H9 (cell line): Measurements from ENCODE around the gene PPP3CA. TPM values are rescaled to one million over a fixed set of nuclear protein-coding genes. Genes with fewer than 3 reads are reported as not detected.
A peak's percentile ranks its signal among the peaks of the same experiment; 100 is the strongest.

Experiments used
- DNase-seq: peaks from one replicate; pipeline ENCODE4 v3.0.0-alpha.2; 2017
- H2AFZ ChIP-seq: one replicate; pipeline ENCODE4 v1.6.1; 2013; ENCODE audit warnings: mild to moderate bottlenecking, low read length, control low read depth, moderate library complexity
- H2AK5ac ChIP-seq: 2 replicates; pipeline ENCODE4 v1.6.1; 2013; ENCODE audit warnings: low read length, control low read depth, mixed read lengths; ENCODE audit not compliant: insufficient read length
- H2BK120ac ChIP-seq: one replicate; pipeline ENCODE4 v1.6.1; 2013; ENCODE audit warnings: low read depth, mild to moderate bottlenecking, low read length, control low read depth, inconsistent platforms; ENCODE audit not compliant: poor library complexity, severe bottlenecking
- H2BK12ac ChIP-seq: 2 replicates; pipeline ENCODE4 v1.6.1; 2013; ENCODE audit warnings: low read length, control low read depth, mixed read lengths, low read depth; ENCODE audit not compliant: insufficient read length
- H2BK15ac ChIP-seq: 2 replicates; pipeline ENCODE4 v1.6.1; 2013; ENCODE audit warnings: low read depth, low read length, control low read depth
- H2BK20ac ChIP-seq: one replicate; pipeline ENCODE4 v1.6.1; 2013; ENCODE audit warnings: low read depth, mild to moderate bottlenecking, low read length, control low read depth, inconsistent platforms; ENCODE audit not compliant: poor library complexity, severe bottlenecking
- H2BK5ac ChIP-seq: 2 replicates; pipeline ENCODE4 v1.6.1; 2013; ENCODE audit warnings: low read length, control low read depth, mixed read lengths; ENCODE audit not compliant: insufficient read length
- H3K14ac ChIP-seq: 2 replicates; pipeline ENCODE4 v1.6.1; 2013; ENCODE audit warnings: low read length, control low read depth; ENCODE audit not compliant: insufficient read depth
- H3K18ac ChIP-seq: 2 replicates; pipeline ENCODE4 v1.6.1; 2013; ENCODE audit warnings: low read depth, mild to moderate bottlenecking, mixed read lengths, low read length, control low read depth; ENCODE audit not compliant: insufficient read length
- H3K23ac ChIP-seq: 2 replicates; pipeline ENCODE4 v1.6.1; 2013; ENCODE audit warnings: low read length, control low read depth, mixed read lengths, low read depth; ENCODE audit not compliant: insufficient read length
- H3K23me2 ChIP-seq: 2 replicates; pipeline ENCODE4 v1.6.1; 2013; ENCODE audit warnings: low read depth, mild to moderate bottlenecking, mixed read lengths, low read length, control low read depth; ENCODE audit not compliant: insufficient read length, poor library complexity, severe bottlenecking
- H3K27ac ChIP-seq: 2 replicates; pipeline ENCODE4 v1.5.1; 2013; ENCODE audit warnings: low read length, control low read depth, mixed read lengths, low read depth; ENCODE audit not compliant: insufficient read length
- H3K27me3 ChIP-seq: 2 replicates; pipeline ENCODE4 v1.6.1; 2013; ENCODE audit warnings: low read length, control low read depth, inconsistent platforms; ENCODE audit not compliant: insufficient read depth
- H3K4ac ChIP-seq: 2 replicates; pipeline ENCODE4 v1.6.1; 2013; ENCODE audit warnings: low read depth, mild to moderate bottlenecking, control low read depth, inconsistent platforms, low read length, moderate library complexity
- H3K4me1 ChIP-seq: 2 replicates; pipeline ENCODE4 v1.6.1; 2013; ENCODE audit warnings: low read length, control low read depth, inconsistent platforms; ENCODE audit not compliant: insufficient read depth
- H3K4me2 ChIP-seq: 2 replicates; pipeline ENCODE4 v1.6.1; 2013; ENCODE audit warnings: low read length, control low read depth, mixed read lengths; ENCODE audit not compliant: insufficient read length, insufficient read depth
- H3K56ac ChIP-seq: 2 replicates; pipeline ENCODE4 v1.6.1; 2013; ENCODE audit warnings: low read depth, mild to moderate bottlenecking, mixed read lengths, low read length, control low read depth; ENCODE audit not compliant: insufficient read length
- H3K79me1 ChIP-seq: 2 replicates; pipeline ENCODE4 v1.6.1; 2013; ENCODE audit warnings: low read depth, mild to moderate bottlenecking, moderate library complexity, low read length, control low read depth, inconsistent platforms; ENCODE audit not compliant: insufficient read depth, poor library complexity, severe bottlenecking
- H3K79me2 ChIP-seq: 2 replicates; pipeline ENCODE4 v1.6.1; 2013; ENCODE audit warnings: low read length, control low read depth, inconsistent platforms; ENCODE audit not compliant: insufficient read depth
- H3K9ac ChIP-seq: 2 replicates; pipeline ENCODE4 v1.6.1; 2013; ENCODE audit warnings: low read length, control low read depth, mixed read lengths; ENCODE audit not compliant: insufficient read length; ENCODE audit errors: extremely low read depth
- H3K9me3 ChIP-seq: one replicate; pipeline ENCODE4 v1.6.1; 2013; ENCODE audit warnings: low read depth, low read length, inconsistent platforms; ENCODE audit not compliant: control insufficient read depth
- H3T11ph ChIP-seq: one replicate; pipeline ENCODE4 v1.6.1; 2013; ENCODE audit warnings: mild to moderate bottlenecking, low read length, control low read depth, inconsistent platforms
- H4K20me1 ChIP-seq: one replicate; pipeline ENCODE4 v1.6.1; 2013; ENCODE audit not compliant: control insufficient read depth, insufficient read length, insufficient read depth
- H4K5ac ChIP-seq: 2 replicates; pipeline ENCODE4 v1.6.1; 2013; ENCODE audit warnings: low read depth, mild to moderate bottlenecking, mixed read lengths, low read length, control low read depth; ENCODE audit not compliant: insufficient read length
- H4K8ac ChIP-seq: replicated peaks from 2 replicates; pipeline ENCODE4 v1.6.1; 2013; ENCODE audit warnings: low read length, control low read depth, mixed read lengths, low read depth; ENCODE audit not compliant: insufficient read length
- H4K91ac ChIP-seq: 2 replicates; pipeline ENCODE4 v1.6.1; 2013; ENCODE audit warnings: low read depth, mild to moderate bottlenecking, moderate library complexity, mixed read lengths, low read length, control low read depth; ENCODE audit not compliant: insufficient read length
- H3K27ac Mint-ChIP-seq, 3 experiments: 2 replicates in 2 of 3; 3 replicates in 1 of 3; pipeline ENCODE4 v1.8.0; 2020 to 2021; ENCODE audit warnings: mixed read lengths in 3 of 3, mild to moderate bottlenecking in 1 of 3, moderate library complexity in 1 of 3
- H3K27me3 Mint-ChIP-seq: 2 replicates; pipeline ENCODE4 v1.8.0; 2021; ENCODE audit warnings: low read depth, mild to moderate bottlenecking, moderate library complexity, mixed read lengths
- H3K36me3 Mint-ChIP-seq, 3 experiments: 2 replicates in 2 of 3; 3 replicates in 1 of 3; pipeline ENCODE4 v1.8.0; 2020 to 2021; ENCODE audit warnings: low read depth in 3 of 3, mixed read lengths in 3 of 3; ENCODE audit not compliant: insufficient read depth in 1 of 3
- H3K4me1 Mint-ChIP-seq, 2 experiments: 2 replicates each; pipeline ENCODE4 v1.8.0; 2020; ENCODE audit warnings: mixed read lengths in 2 of 2
- H3K4me3 Mint-ChIP-seq, 2 experiments: 2 replicates in 1 of 2; 3 replicates in 1 of 2; pipeline ENCODE4 v1.8.0; 2020 to 2021; ENCODE audit warnings: mild to moderate bottlenecking in 2 of 2, mixed read lengths in 2 of 2, moderate library complexity in 1 of 2
- H3K9me3 Mint-ChIP-seq, 2 experiments: 2 replicates in 1 of 2; 3 replicates in 1 of 2; pipeline ENCODE4 v1.8.0; 2020; ENCODE audit warnings: mild to moderate bottlenecking in 2 of 2, mixed read lengths in 2 of 2, moderate library complexity in 1 of 2
- CTCF ChIP-seq: fragments of 200-600 bp; sonication (generic); conservative IDR thresholded peaks from 3 replicates; pipeline ENCODE4 v1.8.0; 2021; ENCODE audit warnings: antibody characterized with exemption, mild to moderate bottlenecking
- WGBS: extraction: QIAGEN DNeasy Blood & Tissue Kit; methylation state at CpG from one replicate; pipeline ENCODE4 v1.1.7; 2013; ENCODE audit warnings: missing lambda C conversion rate, low lambda C conversion rate, mixed read lengths; ENCODE audit not compliant: insufficient read length; ENCODE audit errors: extremely low coverage; 5-methylcytosine and 5-hydroxymethylcytosine counted together
- long read RNA-seq: library from polyadenylated mRNA; unstranded; transcript quantifications from one replicate; pipeline ENCODE4 v2.0.0, GENCODE V29; 2020
- total RNA-seq: library from RNA; stranded (reverse); gene quantifications from 2 replicates; pipeline ENCODE4 v1.2.1, GENCODE V29; 2021

PPP3CA gene
- total RNA-seq = 15.5 and 16.8 TPM in 2 replicates
- long read RNA-seq, partial matches to known transcripts = 1 of 6 reads
- long read RNA-seq, other reads (novel, unspliced or antisense) = 3 of 6 reads

- H3K9me3 Mint-ChIP-seq = no peaks in the 10 kb centered on the region; a peak in 1 of 5 replicates
- peaks cover 11 to 20% of the 10 kb centered on the region in 2 experiments for H3K4me1 Mint-ChIP-seq
- peaks cover 0 to 1% (median 0%) of the 10 kb centered on the region in 3 experiments; a peak in 2 of 7 replicates for H3K36me3 Mint-ChIP-seq
- H3K9me3 ChIP-seq = no peaks in the 10 kb centered on the region
- no CpG with 5 or more reads among the region's 41 CpGs for WGBS
- no peaks in the 10 kb centered on the region for H4K20me1 ChIP-seq
- peak within 1 kb of the TSS; percentile 76 for H3K4me2 ChIP-seq
- H2AFZ ChIP-seq = no peak within 1 kb of the TSS
- no peak within 1 kb of the TSS for H2BK120ac ChIP-seq
- H3K27me3 ChIP-seq = no peaks in the 10 kb centered on the region
- no peak within 1 kb of the TSS for H3T11ph ChIP-seq
- no peak within 1 kb of the TSS for H2AK5ac ChIP-seq
- H3K27ac ChIP-seq = no peak within 1 kb of the TSS
- DNase-seq = no peak
- H4K91ac ChIP-seq = no peak within 1 kb of the TSS
- H3K23me2 ChIP-seq = peaks cover 12% of the 10 kb centered on the region
- no peak within 1 kb of the TSS for H4K8ac ChIP-seq
- H3K4me1 ChIP-seq = peaks cover 3% of the 10 kb centered on the region; the same call in 1 of the 2 replicates
- H3K79me2 ChIP-seq = peaks cover 6% of the 10 kb centered on the region; the same call in 1 of the 2 replicates
- H3K56ac ChIP-seq = no peak within 1 kb of the TSS
- peaks cover 35% of the 10 kb centered on the region for H3K27me3 Mint-ChIP-seq
- TF ChIP-seq CTCF = no peak
- peak within 1 kb of the TSS; percentile 88 to 95 for H3K4me3 Mint-ChIP-seq
- no peak within 1 kb of the TSS for H3K4ac ChIP-seq
- H3K14ac ChIP-seq = peak within 1 kb of the TSS; percentile 67
- H4K5ac ChIP-seq = no peak within 1 kb of the TSS
- no peak within 1 kb of the TSS for H3K18ac ChIP-seq
- no peaks in the 10 kb centered on the region for H3K79me1 ChIP-seq
- peak within 1 kb of the TSS; percentile 67 for H3K9ac ChIP-seq
- no peak within 1 kb of the TSS for H3K23ac ChIP-seq
- H2BK12ac ChIP-seq = no peak within 1 kb of the TSS
- no peak within 1 kb of the TSS for H2BK5ac ChIP-seq
- H2BK15ac ChIP-seq = no peak within 1 kb of the TSS
- H2BK20ac ChIP-seq = no peak within 1 kb of the TSS
- peak within 1 kb of the TSS; percentile 39 to 90 (median 84); a peak in 6 of 7 replicates for H3K27ac Mint-ChIP-seq
Measured at GRCh38 chr4:101347267-101347556, at the start of gene PPP3CA. Gene PPP3CA (minus strand): TSS chr4:101347526.
